ENCODE results near the gene C1QTNF7. TPM values are rescaled to one million over a fixed set of nuclear protein-coding genes. Genes with fewer than 3 reads are reported as not detected.

Gene C1QTNF7, protein sequence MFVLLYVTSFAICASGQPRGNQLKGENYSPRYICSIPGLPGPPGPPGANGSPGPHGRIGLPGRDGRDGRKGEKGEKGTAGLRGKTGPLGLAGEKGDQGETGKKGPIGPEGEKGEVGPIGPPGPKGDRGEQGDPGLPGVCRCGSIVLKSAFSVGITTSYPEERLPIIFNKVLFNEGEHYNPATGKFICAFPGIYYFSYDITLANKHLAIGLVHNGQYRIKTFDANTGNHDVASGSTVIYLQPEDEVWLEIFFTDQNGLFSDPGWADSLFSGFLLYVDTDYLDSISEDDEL
- not detected in 2 replicates for total RNA-seq

DNA sequence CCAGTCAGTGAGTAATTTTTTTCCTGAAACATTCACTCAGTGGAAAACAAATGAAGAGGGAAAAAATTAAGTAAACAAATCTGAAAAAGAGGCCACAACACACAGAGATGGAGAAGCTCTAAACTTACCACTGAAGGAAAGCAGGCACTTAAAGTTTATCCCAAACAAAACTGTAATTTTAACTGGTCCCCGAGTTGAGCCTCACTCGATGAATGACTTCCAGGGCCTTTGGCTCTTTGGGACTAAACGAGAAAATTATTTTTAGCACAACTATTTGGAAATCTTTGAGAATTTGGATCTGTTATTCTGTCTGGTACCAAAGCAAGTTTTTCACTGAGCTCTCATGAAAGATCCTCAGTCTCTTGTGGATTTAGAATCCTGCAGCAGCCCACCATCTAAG lies at the start of gene C1QTNF7:
Gene C1QTNF7 (plus strand): TSS at position 333 of the 400 bp plus-strand sequence. CDS start 7,711 bp downstream, outside the sequence.
- no peak for DNase-seq

DNA sequence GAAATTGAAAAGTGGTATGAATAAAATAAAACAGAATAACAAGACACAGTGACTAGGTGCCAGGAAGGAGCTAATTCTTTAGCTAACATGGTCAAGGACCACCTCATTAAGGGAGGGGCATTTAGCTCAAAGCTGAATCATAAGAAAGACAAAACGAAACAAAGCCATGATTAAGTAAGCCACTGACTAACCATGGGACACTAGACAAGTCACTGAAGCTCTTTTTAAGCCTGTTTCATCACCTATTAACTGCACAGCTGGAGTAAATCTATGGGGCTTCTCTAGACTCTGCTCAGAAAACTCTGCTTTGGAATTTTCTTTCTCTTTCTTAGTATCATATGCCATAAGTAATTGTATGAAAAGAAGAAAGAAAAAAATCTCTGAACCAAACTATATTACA lies 49.8 kb upstream of the C1QTNF7 start:
- no peak for DNase-seq

DNA sequence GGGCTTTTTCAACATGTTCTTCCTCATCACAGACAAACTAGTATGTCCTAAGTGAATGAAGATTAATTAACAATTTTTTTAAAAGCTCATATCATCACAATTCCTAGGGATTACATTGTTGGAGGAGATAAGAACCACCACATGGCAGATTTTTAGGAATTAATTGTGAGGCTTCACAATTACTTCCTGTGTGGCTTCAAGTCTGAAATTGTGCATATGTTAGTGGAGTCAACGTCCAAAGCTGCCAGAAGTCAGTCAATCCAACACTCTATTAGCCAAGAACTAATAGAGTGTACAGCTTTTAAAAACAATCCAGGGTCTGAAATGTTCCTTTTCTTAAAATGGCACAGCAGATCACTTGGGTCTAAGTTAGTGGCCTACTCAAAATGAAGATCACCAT lies 49.3 kb upstream of the C1QTNF7 start:
- no peak for DNase-seq

DNA sequence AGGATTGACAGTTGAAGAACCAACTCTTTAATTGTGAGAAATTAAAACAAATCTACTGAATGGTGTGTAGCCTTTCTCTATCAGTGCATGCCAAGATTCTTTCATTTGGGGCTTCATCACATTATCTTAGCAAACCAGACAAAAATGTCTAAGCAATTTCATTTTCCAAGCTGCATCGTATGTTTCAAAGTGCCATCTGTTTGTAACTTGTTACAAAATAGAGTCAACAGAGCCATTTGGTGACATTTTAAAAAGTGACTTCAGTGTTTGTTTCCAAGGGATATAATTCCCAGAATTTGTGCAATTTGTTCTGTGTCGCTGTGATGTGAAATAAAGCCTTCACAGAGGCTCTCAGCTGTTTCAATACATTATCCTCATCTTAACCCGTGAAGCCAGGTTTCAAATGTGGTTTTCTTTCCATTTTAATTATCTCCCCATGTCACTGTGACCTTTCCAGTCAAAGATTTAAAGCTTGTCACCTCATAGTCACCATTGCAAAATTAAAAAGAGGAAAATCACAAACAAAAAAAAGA lies 46.0 kb upstream of the C1QTNF7 start:
- DNase-seq, result no peak

DNA sequence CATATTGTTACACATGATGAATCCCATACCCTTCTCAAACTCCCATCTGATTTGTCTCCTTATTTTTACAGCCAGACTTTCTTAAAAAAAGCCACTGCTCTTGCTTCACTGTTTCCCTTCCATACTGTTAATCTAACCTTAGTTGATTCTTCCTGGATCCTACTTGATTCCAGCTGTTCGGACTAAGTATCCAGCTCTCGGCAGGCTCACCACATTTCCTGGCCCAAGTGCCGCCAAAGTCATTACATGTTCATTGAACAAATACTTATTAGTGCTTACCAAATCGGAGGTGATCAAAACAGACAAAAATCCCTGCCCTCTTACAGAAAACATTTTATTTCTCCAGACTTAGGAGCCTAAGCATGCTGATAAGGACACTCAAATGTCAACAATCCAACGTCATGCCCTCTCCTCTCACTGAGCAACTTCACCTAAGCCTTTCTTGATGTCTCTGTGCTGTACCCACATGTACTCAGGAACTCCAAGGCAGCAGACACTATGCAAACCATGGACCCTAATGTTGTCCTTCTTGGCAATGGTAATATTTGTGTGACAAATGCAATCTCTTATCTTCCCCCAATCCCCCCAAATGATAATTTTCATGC lies 45.1 kb upstream of the C1QTNF7 start:
- no peak for DNase-seq

DNA sequence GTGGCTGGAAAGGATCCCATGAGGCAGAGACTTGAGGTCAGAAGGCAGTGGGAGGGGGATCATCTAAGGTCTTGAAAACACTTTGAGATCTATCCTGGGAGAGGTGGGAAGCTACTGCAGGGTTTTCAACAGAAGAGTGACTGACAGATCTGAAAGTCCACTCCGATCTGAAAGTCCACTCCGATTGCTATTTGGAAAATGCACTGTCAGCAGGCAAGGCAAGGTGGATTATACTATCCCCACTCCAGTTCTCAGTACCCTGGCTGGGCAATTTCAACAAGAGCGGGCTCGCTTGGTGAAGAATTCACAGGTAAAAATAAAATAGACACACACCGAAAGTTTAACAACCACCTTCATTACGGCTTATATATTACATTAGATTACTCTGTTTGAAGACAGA lies 42.3 kb upstream of the C1QTNF7 start:
- DNase-seq, result no peak

DNA sequence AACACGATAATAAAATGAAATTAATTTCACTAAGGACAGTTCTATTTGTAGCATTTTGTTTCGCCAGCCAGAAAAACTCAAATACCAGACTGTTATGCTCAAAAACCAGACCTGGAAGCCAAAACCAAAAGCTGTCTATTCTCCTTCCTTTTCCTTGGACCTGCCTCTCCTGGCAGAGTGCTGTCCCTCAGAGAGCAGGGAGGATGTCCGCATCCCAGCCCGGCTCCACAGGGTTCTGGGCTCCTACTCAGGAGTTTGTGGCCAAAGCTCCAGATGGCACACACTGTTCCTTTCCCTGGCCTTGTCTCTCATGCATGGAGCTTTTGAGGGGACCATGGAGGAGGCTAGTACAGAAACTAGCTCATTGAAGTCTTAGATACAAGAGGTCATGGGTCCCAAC lies 41.9 kb upstream of the C1QTNF7 start:
- no peak for DNase-seq

DNA sequence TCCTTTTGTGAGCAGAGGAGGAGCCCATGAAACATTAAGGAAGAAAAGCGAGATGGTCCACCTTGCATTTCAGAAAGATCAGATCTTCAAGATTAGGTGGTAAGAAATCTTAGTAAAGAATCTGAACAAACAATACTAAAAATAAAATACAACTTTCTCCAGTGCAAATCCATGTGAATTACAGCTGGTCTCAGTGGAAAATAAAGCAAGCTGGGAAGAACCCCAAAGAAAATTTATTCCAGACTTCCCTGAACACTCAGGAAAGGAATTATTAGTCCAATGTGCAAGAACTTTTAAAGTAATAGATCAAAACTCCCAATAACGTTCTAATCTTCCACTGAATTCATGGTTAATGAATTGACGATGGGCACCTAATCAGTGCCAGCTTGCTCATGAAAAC lies 37.3 kb upstream of the C1QTNF7 start:
- no peak for DNase-seq

DNA sequence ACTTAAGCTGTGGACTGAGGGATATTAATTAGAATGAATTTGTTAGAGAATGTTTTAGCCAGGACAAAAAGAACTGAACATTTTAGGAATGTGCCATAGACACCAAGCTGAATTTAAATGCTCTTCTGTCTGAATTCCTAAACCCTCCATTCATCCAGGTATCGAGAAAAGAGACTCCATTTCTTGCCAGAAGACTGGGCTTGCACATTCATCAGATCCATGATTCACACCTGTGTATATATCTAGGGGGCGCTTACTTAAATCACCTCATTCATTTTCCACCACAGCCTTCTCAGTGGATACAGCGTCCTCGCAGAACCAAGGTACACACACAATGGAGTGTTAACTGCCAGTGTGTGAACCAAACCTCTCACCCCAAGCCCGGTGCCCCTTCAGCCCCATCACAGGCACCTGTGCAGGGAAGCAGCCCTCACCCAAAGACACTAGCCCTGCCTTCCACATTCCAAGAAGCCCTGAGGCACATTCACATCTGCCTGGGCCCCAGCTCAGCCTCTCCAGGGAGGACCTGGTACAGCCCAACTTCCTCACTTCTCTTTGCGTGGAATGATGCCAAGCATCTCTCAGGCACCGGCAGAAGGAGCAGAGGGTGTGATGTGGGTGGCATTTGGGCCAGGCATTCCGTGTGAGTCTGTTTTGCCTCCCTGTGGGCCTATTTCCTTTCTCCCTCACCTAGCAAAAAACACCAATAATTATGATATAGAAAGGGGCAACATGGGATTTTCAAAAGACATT lies 35.6 kb upstream of the C1QTNF7 start:
- no peak for DNase-seq

DNA sequence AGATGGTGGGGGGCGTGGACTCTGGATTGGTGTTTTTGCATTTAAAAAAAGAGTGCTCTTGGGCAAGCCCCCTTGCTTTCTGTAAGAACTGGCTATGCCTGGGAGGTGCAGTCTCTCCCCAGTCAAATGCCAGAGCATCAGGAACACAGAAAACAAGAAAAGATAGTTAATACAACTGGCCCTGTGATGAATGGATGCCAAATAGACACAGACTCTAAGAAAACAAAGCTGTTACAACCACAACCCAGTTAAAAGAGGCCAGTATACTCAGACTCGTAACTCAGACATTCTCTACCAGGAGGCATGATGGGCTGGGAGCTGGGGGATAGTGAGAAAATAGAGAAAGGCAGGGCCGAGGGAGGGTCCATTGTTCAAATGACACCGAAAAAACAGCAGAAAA lies 32.5 kb upstream of the C1QTNF7 start:
- no peak for DNase-seq

DNA sequence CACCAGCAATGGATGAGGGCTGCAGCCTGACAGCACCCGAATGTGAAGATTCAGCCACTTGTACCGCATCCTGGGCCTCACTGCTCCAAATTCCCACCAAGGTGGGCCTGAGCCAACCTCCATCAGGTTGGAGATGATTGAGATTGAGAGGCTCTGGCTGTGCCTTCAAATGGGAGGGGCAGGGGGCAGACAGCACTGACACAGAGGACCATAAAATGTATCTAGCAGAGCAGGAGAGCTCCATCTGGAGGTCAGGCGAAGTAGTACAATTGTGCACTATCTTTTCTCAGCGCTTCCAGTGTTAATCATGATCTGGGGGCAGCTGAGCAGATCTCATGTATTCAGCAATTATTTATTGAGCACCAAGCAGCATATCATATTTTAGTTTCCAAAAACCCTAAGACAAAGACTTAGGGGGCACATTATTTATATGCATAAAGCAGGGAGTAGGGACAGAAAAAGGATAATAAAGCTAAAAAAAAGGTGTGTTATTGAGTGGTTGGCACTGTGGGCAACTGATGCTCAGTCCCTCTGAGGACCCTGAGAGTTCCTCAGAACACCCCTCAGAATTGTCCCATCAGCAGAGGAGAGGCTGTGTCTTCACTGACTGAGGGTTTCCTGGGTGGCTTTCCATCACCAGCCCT lies 31.6 kb upstream of the C1QTNF7 start:
- DNase-seq, result peak; percentile 68

DNA sequence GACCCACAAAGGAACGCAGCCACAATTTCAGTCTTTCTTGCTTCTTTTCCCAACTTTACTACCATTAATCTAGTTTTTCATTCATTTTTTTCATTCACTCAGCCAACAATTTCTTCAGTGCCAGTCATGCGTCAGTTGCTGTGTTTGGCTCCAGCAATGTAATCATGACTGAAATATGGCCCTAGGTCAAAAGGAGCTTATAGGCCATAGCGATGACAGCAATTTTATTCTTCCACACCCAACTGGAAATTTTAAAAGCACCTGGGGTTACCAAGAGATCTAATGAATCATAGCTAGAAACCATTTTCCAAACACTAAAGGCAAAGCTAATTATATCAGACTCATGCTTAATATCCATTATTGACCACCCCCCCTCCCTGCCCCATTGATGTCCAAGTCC lies 29.8 kb upstream of the C1QTNF7 start:
- DNase-seq, result no peak

DNA sequence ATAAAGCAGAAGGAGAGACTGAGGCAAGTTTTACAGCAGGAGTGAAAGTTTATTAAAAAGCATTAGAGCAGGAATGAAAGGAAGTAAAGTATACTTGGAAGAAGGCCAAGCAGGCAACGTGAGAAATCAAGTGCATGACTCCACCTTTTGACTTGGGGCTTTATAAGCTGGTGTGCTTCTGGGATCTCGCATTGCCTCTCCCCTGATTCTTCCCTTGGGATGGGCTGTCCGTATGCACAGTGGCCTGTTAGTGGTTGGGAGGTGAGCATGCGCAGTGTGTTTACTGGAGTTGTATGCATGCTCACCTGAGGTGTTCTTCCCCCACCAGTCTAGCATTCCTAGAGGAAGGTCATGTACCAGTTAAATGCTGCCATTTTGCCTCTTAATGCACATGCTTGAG lies 29.1 kb upstream of the C1QTNF7 start:
- no peak for DNase-seq

DNA sequence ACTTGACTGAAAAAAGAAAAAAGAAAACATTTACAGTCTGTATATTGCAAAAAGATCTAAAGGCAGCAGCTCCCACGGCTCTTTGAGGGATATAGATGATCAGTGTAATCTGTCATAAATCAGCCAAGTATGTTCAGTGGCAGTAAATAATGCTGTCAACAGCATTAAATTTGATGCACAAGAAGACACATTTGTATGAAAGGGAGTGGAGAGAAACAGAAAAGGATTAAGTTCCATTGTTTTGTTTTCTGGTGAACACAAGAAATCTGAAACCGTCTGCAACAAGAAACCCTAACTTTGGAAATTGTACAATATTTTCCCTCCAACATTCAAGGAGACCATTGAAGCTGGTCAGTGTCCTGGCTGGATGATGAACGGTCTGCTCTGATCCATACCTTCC lies 27.6 kb upstream of the C1QTNF7 start:
- no peak for DNase-seq

DNA sequence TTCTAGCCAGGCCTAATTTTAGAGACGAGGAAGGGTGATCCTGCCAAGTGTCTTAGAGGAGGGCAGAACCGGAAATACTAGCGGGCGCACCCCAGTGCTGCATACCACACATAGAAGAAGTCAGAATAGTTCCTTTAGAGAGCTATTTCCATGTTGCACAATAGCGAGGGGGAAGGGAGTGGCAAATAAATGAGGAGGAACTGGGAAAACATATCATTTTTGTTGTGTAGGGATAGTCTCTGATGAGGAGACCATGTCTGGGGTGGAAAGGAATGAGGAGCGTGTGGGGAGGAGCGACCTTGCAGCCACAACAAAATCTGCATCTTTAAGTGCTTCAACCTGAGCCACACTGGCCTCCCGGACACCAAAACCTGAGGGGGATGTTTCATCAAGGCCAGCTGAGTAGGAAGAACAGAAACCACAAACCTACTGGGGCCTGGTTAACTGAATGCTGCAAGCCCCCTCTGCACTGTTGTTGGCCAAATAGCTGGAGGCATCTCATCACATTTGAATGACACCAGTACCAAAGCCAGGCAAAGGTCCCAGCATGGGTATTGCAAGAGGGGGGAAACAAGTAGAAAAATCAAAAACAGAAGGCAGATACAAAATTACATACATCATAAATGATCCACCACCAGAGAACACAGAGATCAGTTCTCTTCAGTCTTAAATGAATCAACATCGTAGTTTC lies 26.7 kb upstream of the C1QTNF7 start:
- no peak for DNase-seq

DNA sequence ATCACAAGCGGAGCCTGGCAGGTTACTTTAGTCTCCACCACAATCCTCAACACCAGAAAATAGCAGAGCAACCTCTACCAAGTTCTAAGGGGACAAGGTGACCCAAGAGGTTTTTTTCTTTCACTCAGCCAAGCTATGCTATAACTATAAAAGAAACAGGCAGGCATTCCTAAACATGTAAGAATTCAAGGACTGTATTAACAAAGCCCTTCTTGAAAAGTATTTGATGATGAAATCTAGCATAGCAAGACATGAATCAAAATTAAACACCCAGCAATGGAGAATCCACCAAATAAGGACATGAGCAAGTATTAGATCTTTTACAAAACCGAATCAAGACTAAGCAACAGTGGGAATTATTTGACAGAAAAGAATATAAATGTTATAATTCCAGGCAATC lies 25.7 kb upstream of the C1QTNF7 start:
- no peak for DNase-seq

DNA sequence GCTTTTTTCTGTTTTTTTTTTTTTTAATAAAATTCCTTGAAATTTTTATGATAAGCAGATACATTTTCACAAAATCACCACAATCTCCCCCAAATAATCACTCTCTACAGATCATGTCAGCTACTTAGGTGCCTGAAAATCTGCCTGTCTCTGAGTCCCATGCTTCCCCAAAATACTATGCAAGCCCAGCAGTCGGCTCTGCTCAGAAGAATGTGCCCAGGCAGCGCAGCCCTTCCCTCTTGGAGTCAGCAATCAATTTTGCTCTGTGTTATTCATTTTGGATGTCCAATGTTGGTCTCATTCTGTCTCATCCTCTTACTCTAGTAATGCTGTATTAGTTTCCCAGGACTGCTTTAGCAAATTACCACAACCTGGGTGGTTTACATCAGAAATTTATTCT lies 24.9 kb upstream of the C1QTNF7 start:
- no peak for DNase-seq

DNA sequence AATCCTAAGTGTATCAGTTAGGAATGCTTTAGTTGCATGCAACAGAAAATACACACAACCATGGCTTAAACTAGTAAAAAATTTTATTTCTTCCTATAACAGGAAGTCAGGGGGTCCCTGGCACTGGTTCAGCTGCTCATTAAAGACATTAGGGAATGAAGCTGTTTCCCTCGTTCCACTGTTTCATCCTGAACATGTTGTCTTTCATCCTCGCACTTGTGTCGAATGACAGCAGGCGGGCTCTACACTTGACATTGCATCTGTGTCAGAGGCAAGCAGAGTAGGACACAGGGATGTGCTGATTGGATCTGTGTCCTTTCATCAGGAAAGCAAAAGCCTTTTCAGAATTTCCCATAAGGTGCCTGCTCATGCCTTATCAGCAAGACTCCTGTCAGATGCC lies 22.8 kb upstream of the C1QTNF7 start:
- DNase-seq, result no peak

DNA sequence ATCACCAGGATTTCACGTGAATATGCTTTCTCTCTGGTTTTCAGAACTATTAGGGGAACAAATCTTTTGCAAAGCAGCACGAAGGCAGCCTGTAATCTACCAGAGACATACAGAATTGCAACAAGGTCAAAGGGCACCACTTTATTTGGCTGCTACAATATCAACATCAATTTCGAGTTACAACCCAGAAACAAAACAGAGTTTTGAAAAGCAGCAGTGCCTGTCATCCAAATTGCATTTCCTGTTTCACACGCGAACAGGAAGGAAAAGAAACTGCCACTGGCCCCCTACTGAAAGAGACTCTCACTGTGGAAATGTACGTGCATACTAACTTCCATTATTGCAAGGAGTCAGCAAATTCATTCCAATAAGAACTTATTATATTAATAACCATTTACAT lies 17.1 kb upstream of the C1QTNF7 start:
- DNase-seq, result peak; percentile 20

DNA sequence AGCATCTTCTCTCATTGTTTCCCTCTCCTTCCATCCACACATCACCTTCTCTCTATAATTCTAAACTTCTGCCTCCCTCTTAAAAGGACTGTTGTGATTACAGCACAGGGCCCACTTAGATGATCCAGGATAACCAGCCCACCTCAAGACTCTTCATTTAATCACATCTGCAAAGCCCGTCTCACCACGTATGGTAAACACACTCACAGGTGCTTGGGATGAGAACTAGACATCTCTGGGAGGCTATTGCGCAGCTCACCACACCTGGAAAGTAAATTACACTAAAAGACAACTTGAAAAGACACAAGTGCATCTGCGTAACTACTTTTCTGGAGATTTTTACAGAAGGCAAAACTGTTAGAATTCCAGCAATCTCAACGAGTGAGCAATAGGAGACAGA lies 15.4 kb upstream of the C1QTNF7 start:
- DNase-seq, result no peak

DNA sequence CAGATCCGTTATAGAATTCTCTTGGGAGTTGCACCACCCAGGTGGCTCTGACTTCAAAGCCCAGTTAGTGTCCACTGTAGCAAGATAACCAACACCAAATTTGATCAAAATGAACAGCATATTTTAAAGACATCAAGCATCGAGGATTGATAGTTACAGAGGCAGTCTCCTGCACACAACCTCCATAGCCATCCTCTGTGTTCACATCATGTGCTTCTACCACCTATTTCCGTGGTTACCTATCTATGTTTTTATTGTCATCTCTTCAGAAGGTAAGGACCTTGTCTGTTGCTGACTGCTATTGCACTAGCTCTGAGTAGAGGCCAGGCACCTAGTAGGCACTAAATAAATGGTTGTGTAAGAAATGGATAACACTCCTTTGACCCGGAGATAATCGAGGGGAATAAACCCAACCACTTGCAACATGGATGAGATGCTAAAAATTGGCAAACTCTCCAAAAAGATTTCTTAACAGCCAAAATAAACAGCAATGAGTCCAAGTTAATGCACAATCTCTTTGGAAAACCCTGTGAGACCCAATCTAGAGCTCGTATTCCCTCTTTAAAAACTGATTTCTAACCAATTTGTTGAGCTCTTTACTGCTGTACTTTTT lies 14.7 kb upstream of the C1QTNF7 start:
- DNase-seq, result no peak

DNA sequence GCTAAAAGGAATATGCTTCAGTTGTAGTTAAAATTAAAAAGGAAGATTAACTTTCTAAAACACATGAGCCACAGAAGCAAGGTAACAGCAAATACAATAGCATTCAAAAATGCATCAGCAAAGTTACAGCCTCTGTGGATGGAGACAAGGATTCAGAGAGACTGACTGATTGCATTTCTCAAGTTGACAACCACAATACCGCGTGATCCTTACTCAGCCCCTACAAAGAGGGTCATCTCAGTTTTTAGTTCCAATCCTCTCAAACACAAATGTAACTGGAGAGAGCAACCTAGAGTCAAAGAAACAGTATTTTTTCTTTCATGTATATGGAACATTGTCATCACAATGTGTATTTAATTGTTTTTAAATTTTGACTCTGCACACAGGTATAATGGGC lies 14.2 kb upstream of the C1QTNF7 start:
- no peak for DNase-seq
